Measurements from ENCODE around the gene ROBO4. TPM values are rescaled to one million over a fixed set of nuclear protein-coding genes. Genes with fewer than 3 reads are reported as not detected.

ROBO4 gene
- total RNA-seq, 1 donor from 2014 or later: 0.25 TPM

GRCh38 chr11:124863137-124863825 is 34.4 kb downstream of the ROBO4 start:
- Histone ChIP-seq H3K36me3 (ENCODE audit: insufficient read depth, low read length) (no peaks in the 10 kb centered on the region), H3K4me1 (ENCODE audit: insufficient read depth, low read length) (peaks cover 8% of the 10 kb centered on the region), H3K9me3 (ENCODE audit: insufficient read depth, low read depth, low read length) (no peaks in the 10 kb centered on the region), H3K4me2 (ENCODE audit: low read length) (peak overlapping the region; percentile 63), H3K9ac (ENCODE audit: low read length) (no peak overlapping the region), H3K27me3 (ENCODE audit: insufficient read depth, low read length) (peaks cover 79% of the 10 kb centered on the region), H3K4me3 (ENCODE audit: insufficient read depth, low read depth, low read length) (peak overlapping the region; percentile 21), H4K20me1 (ENCODE audit: insufficient read depth, low read length) (peaks cover 7% of the 10 kb centered on the region), H3K27ac (ENCODE audit: low read depth, low read length) (no peak overlapping the region), H2AFZ (ENCODE audit: low read depth, low read length) (peak overlapping the region; percentile 67), H3K79me2 (ENCODE audit: insufficient read depth, low read length) (no peaks in the 10 kb centered on the region)
- peak overlapping the region; percentile 68 for H3K4me3 Mint-ChIP-seq (ENCODE audit: unreplicated experiment)
- no peak for FAIRE-seq
- DNase-seq (ENCODE audit: low read depth): no peak
- no peak for TF ChIP-seq CTCF (IDR thresholded peaks at IDR 0.05; ENCODE audit: insufficient read depth, low read depth, low read length)
- TF ChIP-seq EZH2 (IDR thresholded peaks at IDR 0.05; ENCODE audit: insufficient read depth, low read length): peak; percentile 47
- peaks cover 6% of the 10 kb centered on the region for H3K4me1 Mint-ChIP-seq (ENCODE audit: low read depth, unreplicated experiment)
- H3K36me3 Mint-ChIP-seq (ENCODE audit: low read depth, unreplicated experiment): peaks cover 1% of the 10 kb centered on the region
- no peak overlapping the region for H3K27ac Mint-ChIP-seq (ENCODE audit: unreplicated experiment)
- peaks cover 80% of the 10 kb centered on the region for H3K27me3 Mint-ChIP-seq (ENCODE audit: low read depth, unreplicated experiment)
- peaks cover 2% of the 10 kb centered on the region for H3K9me3 Mint-ChIP-seq (ENCODE audit: unreplicated experiment)

GRCh38 chr11:124861670-124862069 is 36.0 kb downstream of the ROBO4 start:
- peaks cover 6% of the 10 kb centered on the region for H3K4me1 Mint-ChIP-seq (ENCODE audit: low read depth, unreplicated experiment)
- no peak overlapping the region for H3K4me2 ChIP-seq (ENCODE audit: low read length)
- H3K4me3 ChIP-seq (ENCODE audit: insufficient read depth, low read depth, low read length): no peak overlapping the region
- DNase-seq (ENCODE audit: low read depth) (no peak), FAIRE-seq (no peak)
- H3K27ac ChIP-seq (ENCODE audit: low read depth, low read length): no peak overlapping the region
- no peaks in the 10 kb centered on the region for H3K9me3 ChIP-seq (ENCODE audit: insufficient read depth, low read depth, low read length)
- peaks cover 67% of the 10 kb centered on the region for H3K27me3 Mint-ChIP-seq (ENCODE audit: low read depth, unreplicated experiment)
- no peaks in the 10 kb centered on the region for H3K36me3 Mint-ChIP-seq (ENCODE audit: low read depth, unreplicated experiment)
- no peak overlapping the region for H3K27ac Mint-ChIP-seq (ENCODE audit: unreplicated experiment)
- H4K20me1 ChIP-seq (ENCODE audit: insufficient read depth, low read length): peaks cover 6% of the 10 kb centered on the region
- TF ChIP-seq CTCF (IDR thresholded peaks at IDR 0.05; ENCODE audit: insufficient read depth, low read depth, low read length) (no peak), EZH2 (IDR thresholded peaks at IDR 0.05; ENCODE audit: insufficient read depth, low read length) (no peak)
- no peak overlapping the region for H3K9ac ChIP-seq (ENCODE audit: low read length)
- peaks cover 65% of the 10 kb centered on the region for H3K27me3 ChIP-seq (ENCODE audit: insufficient read depth, low read length)
- no peak overlapping the region for H3K4me3 Mint-ChIP-seq (ENCODE audit: unreplicated experiment)
- no peaks in the 10 kb centered on the region for H3K36me3 ChIP-seq (ENCODE audit: insufficient read depth, low read length)
- peaks cover 8% of the 10 kb centered on the region for H3K4me1 ChIP-seq (ENCODE audit: insufficient read depth, low read length)
- peaks cover 2% of the 10 kb centered on the region for H3K9me3 Mint-ChIP-seq (ENCODE audit: unreplicated experiment)
- no peaks in the 10 kb centered on the region for H3K79me2 ChIP-seq (ENCODE audit: insufficient read depth, low read length)
- no peak overlapping the region for H2AFZ ChIP-seq (ENCODE audit: low read depth, low read length)

DNA sequence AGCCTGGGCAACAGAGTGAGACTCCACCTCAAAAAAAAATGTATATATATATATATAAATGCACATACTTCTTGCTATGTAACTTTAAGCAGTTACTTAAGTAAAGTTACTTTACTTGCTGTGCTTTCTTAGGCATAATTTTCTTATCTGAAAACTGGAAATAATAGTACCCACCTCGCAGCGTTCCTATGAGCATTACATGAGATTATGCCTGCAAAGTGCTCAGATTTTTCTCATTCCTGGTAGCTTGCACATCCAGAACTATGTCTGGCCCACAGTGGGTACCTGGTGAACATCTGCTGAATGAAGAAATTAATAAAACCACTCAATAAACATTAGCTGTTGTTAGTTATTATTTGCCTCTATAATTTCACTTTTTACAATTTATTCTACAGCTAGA is 38.5 kb downstream of the ROBO4 start:
- Mint-ChIP-seq H3K36me3 (ENCODE audit: low read depth, unreplicated experiment) (no peaks in the 10 kb centered on the region), H3K9me3 (ENCODE audit: unreplicated experiment) (peaks cover 2% of the 10 kb centered on the region), H3K4me1 (ENCODE audit: low read depth, unreplicated experiment) (peaks cover 6% of the 10 kb centered on the region), H3K27me3 (ENCODE audit: low read depth, unreplicated experiment) (peaks cover 48% of the 10 kb centered on the region), H3K4me3 (ENCODE audit: unreplicated experiment) (no peak overlapping the region), H3K27ac (ENCODE audit: unreplicated experiment) (no peak overlapping the region)
- no peaks in the 10 kb centered on the region for H3K36me3 ChIP-seq (ENCODE audit: insufficient read depth, low read length)
- H2AFZ ChIP-seq (ENCODE audit: low read depth, low read length): no peak overlapping the region
- TF ChIP-seq EZH2 (IDR thresholded peaks at IDR 0.05; ENCODE audit: insufficient read depth, low read length): no peak
- TF ChIP-seq CTCF (IDR thresholded peaks at IDR 0.05; ENCODE audit: insufficient read depth, low read depth, low read length): no peak
- peaks cover 54% of the 10 kb centered on the region for H3K27me3 ChIP-seq (ENCODE audit: insufficient read depth, low read length)
- H3K4me2 ChIP-seq (ENCODE audit: low read length): no peak overlapping the region
- no peaks in the 10 kb centered on the region for H3K9me3 ChIP-seq (ENCODE audit: insufficient read depth, low read depth, low read length)
- H3K27ac ChIP-seq (ENCODE audit: low read depth, low read length): no peak overlapping the region
- DNase-seq (ENCODE audit: low read depth) (no peak), FAIRE-seq (no peak)
- H3K4me3 ChIP-seq (ENCODE audit: insufficient read depth, low read depth, low read length): no peak overlapping the region
- H3K79me2 ChIP-seq (ENCODE audit: insufficient read depth, low read length): no peaks in the 10 kb centered on the region
- no peak overlapping the region for H3K9ac ChIP-seq (ENCODE audit: low read length)
- H4K20me1 ChIP-seq (ENCODE audit: insufficient read depth, low read length): peaks cover 2% of the 10 kb centered on the region
- peaks cover 8% of the 10 kb centered on the region for H3K4me1 ChIP-seq (ENCODE audit: insufficient read depth, low read length)
